Activated naive CD4-positive, alpha-beta T cell (primary cell): ENCODE data around the gene PDGFB.

Experiments used
- DNase-seq, 4 experiments: peaks; one replicate each; lab custom pipeline; 2025; lab: John Stamatoyannopoulos, UW

PDGFB gene

GRCh38 chr22:39277142-39277607 is 32.4 kb upstream of the PDGFB start:
- DNase-seq: no peak

- DNase-seq: no peak
Observed at GRCh38 chr22:39276440-39277141, 31.8 kb upstream of the PDGFB start.

GRCh38 chr22:39275814-39276439 is 31.1 kb upstream of the PDGFB start:
- no peak for DNase-seq

GRCh38 chr22:39273950-39274887 is 29.4 kb upstream of the PDGFB start:
- DNase-seq: no peak

- DNase-seq: no peak
Observed at GRCh38 chr22:39270792-39271191, 26.0 kb upstream of the PDGFB start.

GRCh38 chr22:39270280-39270679 is 25.5 kb upstream of the PDGFB start:
- DNase-seq: no peak

GRCh38 chr22:39269095-39269790 is 24.5 kb upstream of the PDGFB start:
- DNase-seq: no peak

- DNase-seq: no peak
Observed at GRCh38 chr22:39268645-39269044, 23.9 kb upstream of the PDGFB start.

GRCh38 chr22:39267974-39268373 is 23.2 kb upstream of the PDGFB start:
- DNase-seq: no peak

GRCh38 chr22:39266398-39267030 is 21.7 kb upstream of the PDGFB start:
- no peak for DNase-seq

- no peak for DNase-seq
Observed at GRCh38 chr22:39265143-39265886, 20.5 kb upstream of the PDGFB start.

GRCh38 chr22:39264349-39265038 is 19.7 kb upstream of the PDGFB start:
- no peak for DNase-seq

GRCh38 chr22:39263626-39264348 is 19.0 kb upstream of the PDGFB start:
- no peak for DNase-seq

GRCh38 chr22:39259666-39260065 is 14.9 kb upstream of the PDGFB start:
- no peak for DNase-seq

GRCh38 chr22:39257901-39258475 is 13.2 kb upstream of the PDGFB start:
- no peak for DNase-seq

GRCh38 chr22:39256979-39257378 is 12.2 kb upstream of the PDGFB start:
- DNase-seq: no peak

- DNase-seq: no peak
Observed at GRCh38 chr22:39256186-39256552, 11.4 kb upstream of the PDGFB start.

- DNase-seq: no peak
Observed at GRCh38 chr22:39255449-39256185, 10.8 kb upstream of the PDGFB start.
